HG03095 (cell line): ENCODE results near the gene MRTO4.

Experiments
- ATAC-seq: cut with Tn5 transposase; IDR thresholded peaks from one replicate; pipeline ENCODE4 v1.9.1; 2021; ENCODE audit warnings: moderate library complexity; ENCODE audit not compliant: unreplicated experiment

The MRTO4 gene

GRCh38 chr1:19308509-19308907 lies 56.9 kb downstream of the MRTO4 start:
- ATAC-seq, result no peak

DNA sequence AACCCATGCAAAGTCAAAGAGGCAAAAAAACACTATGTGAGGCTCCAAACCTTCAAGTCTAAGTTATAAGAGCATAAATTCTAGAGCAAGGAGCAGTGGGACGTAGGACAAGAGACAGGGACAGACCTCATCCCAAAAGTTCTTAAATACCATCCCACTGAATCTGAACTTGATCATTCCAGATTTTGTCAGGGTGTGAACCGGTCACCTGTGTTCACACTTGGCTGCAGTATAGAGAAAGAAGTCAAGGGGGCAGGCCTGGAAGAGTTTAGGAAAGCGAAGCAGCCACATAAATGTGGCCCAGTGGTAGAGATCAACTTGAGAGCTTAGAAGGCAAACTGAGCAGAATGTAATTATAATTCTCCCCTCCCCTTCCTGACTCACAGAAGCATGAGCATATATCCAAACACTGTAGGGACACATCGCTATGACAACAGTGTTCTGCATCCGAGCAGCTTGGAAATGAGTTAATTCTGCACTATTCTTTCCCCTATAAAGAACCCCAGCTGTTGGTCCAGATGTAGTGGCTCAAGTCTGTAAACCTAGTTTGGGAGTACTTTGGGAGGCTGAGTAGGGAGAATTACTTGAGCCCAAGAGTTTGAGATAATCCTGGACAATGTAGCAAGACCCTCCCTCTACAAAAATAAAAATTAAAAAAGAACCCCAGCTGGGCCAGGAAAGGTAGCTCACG lies 57.7 kb downstream of the MRTO4 start:
- no peak for ATAC-seq
